H1 (cell line): ENCODE measurements around the gene FHIP2A. TPM values are rescaled to one million over a fixed set of nuclear protein-coding genes. Genes with fewer than 3 reads are reported as not detected.

ENCODE experiments used
- CTCF ChIA-PET: fragments of 300-600 bp; sonication (Branson Sonifier 250); formaldehyde crosslinking; loops from one replicate; lab custom pipeline; 2021; ENCODE audit not compliant: partially characterized antibody; lab: Charles Lee
- POLR2A ChIA-PET: fragments of 300-600 bp; sonication (Branson Sonifier 250); formaldehyde crosslinking; loops from one replicate; lab custom pipeline; 2021; ENCODE audit warnings: inconsistent platforms; ENCODE audit not compliant: partially characterized antibody; lab: Charles Lee
- DNase-seq, 2 experiments: peaks; one replicate each; pipeline versions ENCODE4 v3.0.0 to v3.0.0-alpha.2; 2010 to 2022; ENCODE audit warnings: low spot score in 2 of 2, low read depth in 1 of 2, mixed read lengths in 1 of 2
- FAIRE-seq: peaks from 2 replicates; lab custom pipeline; 2011; peaks lifted over from hg19 to GRCh38; lab: Jason Lieb, UNC
- H2AFZ ChIP-seq: 2 replicates; pipeline ENCODE4 v1.8.1; 2012; ENCODE audit warnings: low read length, inconsistent platforms
- H2AK5ac ChIP-seq: 2 replicates; pipeline ENCODE4 v1.6.1; 2013; ENCODE audit warnings: low read depth, low read length
- H2BK120ac ChIP-seq: replicated peaks from 2 replicates; pipeline ENCODE3; 2013; ENCODE audit warnings: low read depth, low read length, inconsistent platforms
- H2BK12ac ChIP-seq: 2 replicates; pipeline ENCODE4 v1.6.1; 2013; ENCODE audit warnings: low read depth, low read length
- H2BK15ac ChIP-seq: 2 replicates; pipeline ENCODE4 v1.6.1; 2013; ENCODE audit warnings: low read length
- H2BK20ac ChIP-seq: 2 replicates; pipeline ENCODE4 v1.6.1; 2013; ENCODE audit warnings: low read length
- H2BK5ac ChIP-seq: 2 replicates; pipeline ENCODE4 v1.6.1; 2013; ENCODE audit warnings: low read depth, low read length
- H3K14ac ChIP-seq: 2 replicates; pipeline ENCODE4 v1.6.1; 2013; ENCODE audit warnings: inconsistent platforms; ENCODE audit not compliant: insufficient read length
- H3K18ac ChIP-seq: 2 replicates; pipeline ENCODE4 v1.6.1; 2013; ENCODE audit warnings: low read length; ENCODE audit errors: extremely low read depth
- H3K23ac ChIP-seq: 2 replicates; pipeline ENCODE4 v1.6.1; 2013; ENCODE audit warnings: inconsistent platforms; ENCODE audit not compliant: insufficient read length
- H3K23me2 ChIP-seq: 2 replicates; pipeline ENCODE4 v1.6.1; 2013; ENCODE audit warnings: low read depth, low read length
- H3K27ac ChIP-seq: 2 replicates; pipeline ENCODE4 v1.6.1; 2011; ENCODE audit warnings: low read depth, low read length, inconsistent platforms
- H3K27me3 ChIP-seq, 4 experiments: replicated peaks in 1 of 4; 1 replicate in 1 of 4; 2 replicates in 3 of 4; pipeline versions ENCODE4 v1.6.1 to v1.8.1; 2011 to 2013; ENCODE audit warnings: low read length in 3 of 4, mild to moderate bottlenecking in 3 of 4, inconsistent platforms in 2 of 4, mixed read lengths in 2 of 4, moderate library complexity in 1 of 4; ENCODE audit not compliant: control insufficient read depth in 3 of 4, insufficient read depth in 3 of 4; ENCODE audit errors: extremely low read depth in 1 of 4
- H3K36me3 ChIP-seq, 4 experiments: 2 replicates each; pipeline versions ENCODE4 v1.6.1 to v1.8.1; 2011 to 2013; ENCODE audit warnings: mild to moderate bottlenecking in 4 of 4, low read length in 3 of 4, moderate library complexity in 2 of 4, control low read depth in 1 of 4, inconsistent platforms in 1 of 4; ENCODE audit not compliant: insufficient read depth in 4 of 4, control insufficient read depth in 2 of 4
- H3K4ac ChIP-seq: replicated peaks from 2 replicates; pipeline ENCODE3; 2013; ENCODE audit warnings: low read length, low read depth, mixed read lengths, inconsistent platforms; ENCODE audit not compliant: insufficient read length
- H3K4me1 ChIP-seq, 4 experiments: replicated peaks in 1 of 4; 1 replicate in 1 of 4; 2 replicates in 3 of 4; pipeline versions ENCODE4 v1.6.1 to v1.8.1; 2011 to 2013; ENCODE audit warnings: low read length in 3 of 4, inconsistent platforms in 2 of 4, mixed read lengths in 1 of 4; ENCODE audit not compliant: insufficient read depth in 4 of 4, control insufficient read depth in 3 of 4
- H3K4me2 ChIP-seq, 2 experiments: 2 replicates each; pipeline versions ENCODE4 v1.6.1 to v1.8.1; 2011 to 2013; ENCODE audit warnings: low read depth in 2 of 2, low read length in 2 of 2, control low read depth in 1 of 2, inconsistent platforms in 1 of 2, mild to moderate bottlenecking in 1 of 2; ENCODE audit not compliant: insufficient read depth in 1 of 2
- H3K4me3 ChIP-seq, 4 experiments: fragments of 200-600, 300-600 bp in 1 of 4; sonication (generic), shearing (Covaris generic), sonication (Bioruptor Twin) in 1 of 4; 2 replicates each; pipeline versions ENCODE4 v1.5.1 to v1.8.1; 2011 to 2016; ENCODE audit warnings: low read length in 4 of 4, low read depth in 3 of 4, control low read depth in 2 of 4, inconsistent platforms in 2 of 4, mild to moderate bottlenecking in 2 of 4, mixed read lengths in 1 of 4, moderate library complexity in 1 of 4; ENCODE audit not compliant: insufficient read depth in 2 of 4; ENCODE audit errors: extremely low read depth in 1 of 4
- H3K56ac ChIP-seq: replicated peaks from 2 replicates; pipeline ENCODE3; 2013; ENCODE audit warnings: low read depth, mild to moderate bottlenecking, mixed read lengths, low read length, inconsistent platforms; ENCODE audit not compliant: insufficient read length
- H3K79me1 ChIP-seq: 2 replicates; pipeline ENCODE4 v1.6.1; 2013; ENCODE audit warnings: low read depth, low read length, control low read depth
- H3K79me2 ChIP-seq, 2 experiments: 2 replicates each; pipeline versions ENCODE4 v1.6.1 to v1.8.1; 2012 to 2013; ENCODE audit warnings: low read length in 2 of 2, mild to moderate bottlenecking in 2 of 2, inconsistent platforms in 1 of 2; ENCODE audit not compliant: insufficient read depth in 2 of 2, control insufficient read depth in 1 of 2
- H3K9ac ChIP-seq, 4 experiments: replicated peaks in 1 of 4; 1 replicate in 1 of 4; 2 replicates in 3 of 4; pipeline versions ENCODE4 v1.6.1 to v1.8.1; 2011 to 2013; ENCODE audit warnings: low read depth in 3 of 4, low read length in 3 of 4, control low read depth in 2 of 4, mild to moderate bottlenecking in 2 of 4, moderate library complexity in 2 of 4, inconsistent platforms in 1 of 4; ENCODE audit errors: extremely low read depth in 1 of 4
- H3K9me3 ChIP-seq, 2 experiments: 2 replicates each; pipeline versions ENCODE4 v1.6.1 to v1.8.1; 2012 to 2013; ENCODE audit warnings: mild to moderate bottlenecking in 2 of 2, moderate library complexity in 2 of 2, control low read depth in 1 of 2, inconsistent platforms in 1 of 2, low read depth in 1 of 2, low read length in 1 of 2, mixed read lengths in 1 of 2; ENCODE audit not compliant: insufficient read depth in 2 of 2
- H4K20me1 ChIP-seq, 2 experiments: replicated peaks in 1 of 2; 2 replicates each; pipeline versions ENCODE3 to v1.8.1; 2011 to 2013; ENCODE audit warnings: inconsistent platforms in 2 of 2, low read length in 2 of 2, mild to moderate bottlenecking in 1 of 2; ENCODE audit not compliant: insufficient read depth in 2 of 2, control insufficient read depth in 1 of 2
- H4K5ac ChIP-seq: 2 replicates; pipeline ENCODE4 v1.6.1; 2013; ENCODE audit warnings: low read length, low read depth, mixed read lengths, inconsistent platforms; ENCODE audit not compliant: insufficient read length
- H4K8ac ChIP-seq: 2 replicates; pipeline ENCODE4 v1.8.0; 2013; ENCODE audit warnings: mild to moderate bottlenecking, moderate library complexity, low read length, inconsistent platforms; ENCODE audit not compliant: insufficient read depth; ENCODE audit errors: extremely low read depth
- H4K91ac ChIP-seq: replicated peaks from 2 replicates; pipeline ENCODE3; 2013; ENCODE audit warnings: low read length, mixed read lengths, inconsistent platforms; ENCODE audit not compliant: insufficient read length
- ASH2L ChIP-seq: fragments of 200-600, 300-600 bp; sonication (generic); IDR thresholded peaks from one replicate; pipeline ENCODE4 v1.7.1; 2017; ENCODE audit warnings: low read length
- BACH1 ChIP-seq: IDR thresholded peaks from 2 replicates; pipeline ENCODE4 v1.6.1; 2012; ENCODE audit warnings: low read length, improper control_type of control experiment
- BCL11A ChIP-seq, 2 experiments: IDR thresholded peaks; one replicate each; pipeline ENCODE4 v1.6.1; 2011; ENCODE audit warnings: low read depth in 2 of 2, low read length in 2 of 2, mild to moderate bottlenecking in 2 of 2
- BRCA1 ChIP-seq: IDR thresholded peaks from 2 replicates; pipeline ENCODE4 v1.6.1; 2012; ENCODE audit warnings: low read depth, low read length, improper control_type of control experiment
- CEBPB ChIP-seq: IDR thresholded peaks from 2 replicates; pipeline ENCODE4 v1.6.1; 2012; ENCODE audit warnings: low read depth, low read length
- KDM5A ChIP-seq: fragments of 200-600 bp; IDR thresholded peaks from 2 replicates; pipeline ENCODE4 v1.7.1; 2012; ENCODE audit warnings: mild to moderate bottlenecking, low read length, inconsistent platforms, mixed read lengths
- NANOG ChIP-seq: IDR thresholded peaks from 2 replicates; pipeline ENCODE4 v1.6.1; 2011; ENCODE audit warnings: low read length, low read depth, mild to moderate bottlenecking, inconsistent platforms; ENCODE audit not compliant: insufficient read depth, poor library complexity, severe bottlenecking
- PHF8 ChIP-seq: fragments of 200-600 bp; sonication (generic); conservative IDR thresholded peaks from 2 replicates; pipeline ENCODE4 v1.7.1; 2012; ENCODE audit warnings: low read depth, mild to moderate bottlenecking, inconsistent platforms, low read length, moderate library complexity
- RXRA ChIP-seq: IDR thresholded peaks from 2 replicates; pipeline ENCODE4 v1.6.1; 2011; ENCODE audit warnings: low read depth, mild to moderate bottlenecking, low read length, moderate library complexity; ENCODE audit not compliant: insufficient read depth
- SAP30 ChIP-seq: fragments of 300-600 bp; sonication (generic); IDR thresholded peaks from 2 replicates; pipeline ENCODE4 v1.7.1; 2012; ENCODE audit warnings: low read length, moderate library complexity, mild to moderate bottlenecking, inconsistent platforms; ENCODE audit not compliant: insufficient read depth, insufficient replicate concordance
- SRF ChIP-seq: IDR thresholded peaks from 2 replicates; pipeline ENCODE4 v1.6.1; 2011; ENCODE audit warnings: mild to moderate bottlenecking, low read depth, low read length, moderate library complexity
- WGBS, 2 experiments: shearing (Covaris generic) in 1 of 2; methylation state at CpG; one replicate each; pipeline versions ENCODE4 v1.1.6 to v1.1.7; 2013 to 2015; ENCODE audit warnings: low lambda C conversion rate in 2 of 2, mixed read lengths in 2 of 2, inconsistent platforms in 1 of 2, low coverage in 1 of 2, missing lambda C conversion rate in 1 of 2; ENCODE audit not compliant: insufficient replicate concordance in 2 of 2, insufficient coverage in 1 of 2, insufficient read length in 1 of 2; ENCODE audit errors: extremely low coverage in 1 of 2, missing lambda C conversion rate in 1 of 2; 5-methylcytosine and 5-hydroxymethylcytosine counted together
- polyA plus RNA-seq, 7 experiments: library from polyadenylated mRNA; depleted of rRNA in 3 of 7; stranded (reverse) in 5 of 7; unstranded in 2 of 7; fragments of >200 nt in 5 of 7; fragments of 200-250 nt in 2 of 7; gene quantifications; 1 replicate in 5 of 7; 2 replicates in 1 of 7; 4 replicates in 1 of 7; pipeline versions ENCODE4 v1.2.1 to v1.2.3, GENCODE V29; 2011 to 2013; ENCODE audit warnings: missing spikeins in 2 of 7, mixed read lengths in 2 of 7
- total RNA-seq: library from RNA; stranded (reverse); fragmentation: NEBNext Ultra II Directional; extraction: Animal tissue kit (Norgen Biotek cat#: 25700); gene quantifications from 2 replicates; pipeline ENCODE4 v1.2.1, GENCODE V29; 2021
- TF ChIP-seq, protein P1 (sequence below), 3 experiments: IDR thresholded peaks; 1 replicate in 2 of 3; 2 replicates in 1 of 3; pipeline versions ENCODE4 v1.5.1 to v1.6.1; 2011; ENCODE audit warnings: low read length in 3 of 3, mild to moderate bottlenecking in 3 of 3, inconsistent platforms in 2 of 3, low read depth in 1 of 3, moderate library complexity in 1 of 3; ENCODE audit not compliant: insufficient read depth in 1 of 3; ENCODE audit errors: control extremely low read depth in 1 of 3

FHIP2A gene
- total and polyA plus RNA-seq, 2 of the 8 experiments (the other 6 are each of a cell fraction or from before 2014, with no cell fraction given), result 4.5 to 15.0 TPM

DNA sequence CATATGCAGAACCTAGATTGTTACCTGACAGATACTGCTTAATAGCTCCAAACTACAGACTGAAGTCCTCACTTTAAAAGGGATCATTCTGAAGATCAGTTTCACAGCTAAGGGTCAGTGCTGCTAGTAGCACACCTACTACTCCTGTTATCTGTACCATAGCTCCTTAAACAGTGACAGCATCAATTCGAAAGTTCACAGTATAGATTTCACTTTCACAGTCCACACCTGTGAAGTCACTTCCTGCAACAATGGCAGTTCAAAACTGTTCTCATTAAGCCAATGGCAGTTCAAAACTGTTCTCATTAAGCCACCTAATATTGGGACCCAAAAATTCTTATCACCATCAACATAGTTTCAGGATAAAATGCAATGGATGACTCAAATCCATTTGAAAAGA, 10.7 kb upstream of the FHIP2A start:
- no peak overlapping the region for H3K56ac ChIP-seq
- no peak overlapping the region for H4K8ac ChIP-seq
- no peaks in the 10 kb centered on the region for H3K27me3 ChIP-seq
- no peak overlapping the region for H3K23ac ChIP-seq
- no peaks in the 10 kb centered on the region for H3K23me2 ChIP-seq
- H2BK20ac ChIP-seq, result no peak overlapping the region
- no peak overlapping the region for H4K91ac ChIP-seq
- no peak overlapping the region for H3K14ac ChIP-seq
- no peak overlapping the region for H3K18ac ChIP-seq
- no peak overlapping the region for H2BK5ac ChIP-seq
- WGBS, 2 experiments, result 75% methylated on average over 1 of the region's 1 CpG; no CpG with 5 or more reads in 1 of the 2 experiments
- H2BK12ac ChIP-seq, result no peak overlapping the region
- no peak overlapping the region for H2AFZ ChIP-seq
- H3K79me1 ChIP-seq, result no peaks in the 10 kb centered on the region
- H2BK15ac ChIP-seq, result no peak overlapping the region
- no peaks in the 10 kb centered on the region for H3K79me2 ChIP-seq
- no peak overlapping the region for H4K5ac ChIP-seq
- H3K27ac ChIP-seq, result no peak overlapping the region
- no peaks in the 10 kb centered on the region for H3K4me1 ChIP-seq
- ChIA-PET POLR2A (no interaction called here), CTCF (interaction anchor here (0.9 to 1.9 kb wide), 2 partner anchors 10 to 11 kb away, joined by 3 to 6 read pairs; partner anchors contain the start of gene FHIP2A)
- DNase-seq (no peak), FAIRE-seq (no peak)
- no peak overlapping the region for H3K4me2 ChIP-seq
- no peaks in the 10 kb centered on the region for H4K20me1 ChIP-seq
- H3K9ac ChIP-seq, result no peak overlapping the region
- no peak overlapping the region for H3K4ac ChIP-seq
- no peak overlapping the region for H3K4me3 ChIP-seq
- no peak overlapping the region for H2BK120ac ChIP-seq
- no peak overlapping the region for H2AK5ac ChIP-seq
- H3K36me3 ChIP-seq, result no peaks in the 10 kb centered on the region
- peaks cover 0 to 5% of the 10 kb centered on the region in 2 experiments; a peak in 1 of 4 replicates for H3K9me3 ChIP-seq
- TF ChIP-seq BRCA1 (no peak), RXRA (no peak), BCL11A (IDR thresholded peaks at IDR 0.05; ENCODE audit: low read depth in 2 of 2, low read length in 2 of 2) (no peak), PHF8 (no peak), BACH1 (no peak), SRF (no peak), CEBPB (no peak), KDM5A (no peak), SAP30 (no peak), NANOG (no peak), ASH2L (no peak)
- TF ChIP-seq, protein P1, sequence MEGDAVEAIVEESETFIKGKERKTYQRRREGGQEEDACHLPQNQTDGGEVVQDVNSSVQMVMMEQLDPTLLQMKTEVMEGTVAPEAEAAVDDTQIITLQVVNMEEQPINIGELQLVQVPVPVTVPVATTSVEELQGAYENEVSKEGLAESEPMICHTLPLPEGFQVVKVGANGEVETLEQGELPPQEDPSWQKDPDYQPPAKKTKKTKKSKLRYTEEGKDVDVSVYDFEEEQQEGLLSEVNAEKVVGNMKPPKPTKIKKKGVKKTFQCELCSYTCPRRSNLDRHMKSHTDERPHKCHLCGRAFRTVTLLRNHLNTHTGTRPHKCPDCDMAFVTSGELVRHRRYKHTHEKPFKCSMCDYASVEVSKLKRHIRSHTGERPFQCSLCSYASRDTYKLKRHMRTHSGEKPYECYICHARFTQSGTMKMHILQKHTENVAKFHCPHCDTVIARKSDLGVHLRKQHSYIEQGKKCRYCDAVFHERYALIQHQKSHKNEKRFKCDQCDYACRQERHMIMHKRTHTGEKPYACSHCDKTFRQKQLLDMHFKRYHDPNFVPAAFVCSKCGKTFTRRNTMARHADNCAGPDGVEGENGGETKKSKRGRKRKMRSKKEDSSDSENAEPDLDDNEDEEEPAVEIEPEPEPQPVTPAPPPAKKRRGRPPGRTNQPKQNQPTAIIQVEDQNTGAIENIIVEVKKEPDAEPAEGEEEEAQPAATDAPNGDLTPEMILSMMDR (IDR thresholded peaks at IDR 0.05; ENCODE audit: control extremely low read depth in 1 of 3, insufficient read depth in 1 of 3, low read depth in 1 of 3, low read length in 3 of 3), result no peak
